ENCODE data around the gene SNTN. TPM values are rescaled to one million over a fixed set of nuclear protein-coding genes. Genes with fewer than 3 reads are reported as not detected.

SNTN gene
- polyA plus RNA-seq, 1 donor (not counting 4 experiments of a cell fraction or from before 2014, with no cell fraction given): not detected

DNA sequence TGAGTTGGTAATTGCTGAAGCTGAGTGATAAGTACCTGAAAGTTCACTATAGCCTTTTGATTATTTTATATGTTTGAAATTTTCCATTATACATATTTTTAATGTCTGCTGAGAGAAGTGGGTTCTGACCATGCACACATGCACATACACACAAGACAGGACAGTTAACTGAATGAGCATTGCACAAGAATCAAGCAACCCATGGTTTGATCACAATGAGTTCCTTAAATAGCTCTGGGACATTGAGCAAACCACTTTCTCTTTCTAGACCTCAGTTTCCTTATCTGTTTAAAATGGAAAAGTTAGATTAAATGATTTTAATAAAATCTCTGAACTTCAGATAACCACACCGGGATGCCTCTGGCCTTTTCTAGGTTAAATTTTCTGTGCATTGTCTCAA lies 26.7 kb downstream of the SNTN start:
- Histone ChIP-seq H2AFZ (ENCODE audit: control insufficient read depth, low read length) (no peak overlapping the region), H3K9ac (ENCODE audit: control insufficient read depth, extremely low read depth, insufficient read depth, low read length) (no peak overlapping the region), H3K9me3 (ENCODE audit: control insufficient read depth, low read depth, low read length) (no peaks in the 10 kb centered on the region), H3K4me2 (ENCODE audit: control insufficient read depth, extremely low read depth, insufficient read depth, low read depth, low read length) (no peak overlapping the region), H3K79me2 (ENCODE audit: control insufficient read depth, insufficient read depth, low read length) (no peaks in the 10 kb centered on the region), H3K4me3 (ENCODE audit: control insufficient read depth in 2 of 3, extremely low read depth in 1 of 3, insufficient read depth in 2 of 3, low read depth in 1 of 3, low read length in 3 of 3) (no peak overlapping the region), H3K4me1 (ENCODE audit: control insufficient read depth, extremely low read depth, insufficient read depth, low read length) (no peaks in the 10 kb centered on the region), H3K9me1 (ENCODE audit: control insufficient read depth, extremely low read depth, insufficient read depth, low read length) (no peaks in the 10 kb centered on the region), H3K36me3 (ENCODE audit: control insufficient read depth in 2 of 2, extremely low read depth in 1 of 2, insufficient read depth in 2 of 2, low read length in 2 of 2) (no peaks in the 10 kb centered on the region), H4K20me1 (ENCODE audit: control insufficient read depth, extremely low read depth, insufficient read depth, low read length) (no peaks in the 10 kb centered on the region), H3K27ac (ENCODE audit: control insufficient read depth, insufficient read depth, low read length) (no peak overlapping the region), H3K27me3 (ENCODE audit: control insufficient read depth, extremely low read depth, insufficient read depth, low read length) (no peaks in the 10 kb centered on the region)
- DNase-seq (ENCODE audit: low read depth, low spot score): no peak
- dilution Hi-C loops (cut with MboI; ENCODE audit: extremely low pct_ligation_motif_present, low sequenced_read_pairs): no loop called here
- FAIRE-seq: no peak
- TF ChIP-seq, protein P1, sequence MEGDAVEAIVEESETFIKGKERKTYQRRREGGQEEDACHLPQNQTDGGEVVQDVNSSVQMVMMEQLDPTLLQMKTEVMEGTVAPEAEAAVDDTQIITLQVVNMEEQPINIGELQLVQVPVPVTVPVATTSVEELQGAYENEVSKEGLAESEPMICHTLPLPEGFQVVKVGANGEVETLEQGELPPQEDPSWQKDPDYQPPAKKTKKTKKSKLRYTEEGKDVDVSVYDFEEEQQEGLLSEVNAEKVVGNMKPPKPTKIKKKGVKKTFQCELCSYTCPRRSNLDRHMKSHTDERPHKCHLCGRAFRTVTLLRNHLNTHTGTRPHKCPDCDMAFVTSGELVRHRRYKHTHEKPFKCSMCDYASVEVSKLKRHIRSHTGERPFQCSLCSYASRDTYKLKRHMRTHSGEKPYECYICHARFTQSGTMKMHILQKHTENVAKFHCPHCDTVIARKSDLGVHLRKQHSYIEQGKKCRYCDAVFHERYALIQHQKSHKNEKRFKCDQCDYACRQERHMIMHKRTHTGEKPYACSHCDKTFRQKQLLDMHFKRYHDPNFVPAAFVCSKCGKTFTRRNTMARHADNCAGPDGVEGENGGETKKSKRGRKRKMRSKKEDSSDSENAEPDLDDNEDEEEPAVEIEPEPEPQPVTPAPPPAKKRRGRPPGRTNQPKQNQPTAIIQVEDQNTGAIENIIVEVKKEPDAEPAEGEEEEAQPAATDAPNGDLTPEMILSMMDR (optimal IDR thresholded peaks at IDR 0.05 in 1 of 3, IDR thresholded peaks at IDR 0.05 in 1 of 3, conservative IDR thresholded peaks at IDR 0.05 in 1 of 3; ENCODE audit: extremely low read depth in 1 of 3, insufficient read depth in 2 of 3, low read length in 3 of 3): no peak
- no peak for TF ChIP-seq EZH2 (IDR thresholded peaks at IDR 0.05; ENCODE audit: low read length)

DNA sequence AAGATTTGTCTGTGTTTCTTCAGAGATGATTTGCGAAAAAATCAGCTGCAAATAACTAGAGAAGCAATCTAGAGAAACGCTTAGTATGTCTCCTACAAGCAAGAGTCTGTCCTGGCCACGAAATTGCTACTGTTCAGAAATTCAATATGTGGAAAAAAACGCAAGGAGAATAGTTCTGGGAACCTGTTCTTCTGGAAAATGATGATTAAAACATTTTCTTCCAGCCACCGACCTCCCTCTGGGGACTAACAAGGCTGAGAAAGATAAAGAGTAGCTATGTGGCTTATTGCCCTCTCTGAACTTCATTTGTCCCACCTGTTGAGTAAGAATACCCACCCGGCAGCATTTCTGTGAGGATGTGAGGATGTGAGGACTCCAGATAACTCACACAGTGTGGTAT lies 31.6 kb downstream of the SNTN start:
- H3K4me1 ChIP-seq (ENCODE audit: control insufficient read depth, extremely low read depth, insufficient read depth, low read length): no peaks in the 10 kb centered on the region
- no peaks in the 10 kb centered on the region for H3K79me2 ChIP-seq (ENCODE audit: control insufficient read depth, insufficient read depth, low read length)
- H3K27ac ChIP-seq (ENCODE audit: control insufficient read depth, insufficient read depth, low read length): no peak overlapping the region
- H3K9me3 ChIP-seq (ENCODE audit: control insufficient read depth, low read depth, low read length): no peaks in the 10 kb centered on the region
- no peak for TF ChIP-seq EZH2 (IDR thresholded peaks at IDR 0.05; ENCODE audit: low read length)
- TF ChIP-seq, protein P1 (optimal IDR thresholded peaks at IDR 0.05 in 1 of 3, IDR thresholded peaks at IDR 0.05 in 1 of 3, conservative IDR thresholded peaks at IDR 0.05 in 1 of 3; ENCODE audit: extremely low read depth in 1 of 3, insufficient read depth in 2 of 3, low read length in 3 of 3): no peak
- no peak overlapping the region for H3K4me3 ChIP-seq (ENCODE audit: control insufficient read depth in 2 of 3, extremely low read depth in 1 of 3, insufficient read depth in 2 of 3, low read depth in 1 of 3, low read length in 3 of 3)
- H3K4me2 ChIP-seq (ENCODE audit: control insufficient read depth, extremely low read depth, insufficient read depth, low read depth, low read length): no peak overlapping the region
- no peak for DNase-seq (ENCODE audit: low read depth, low spot score)
- no peaks in the 10 kb centered on the region for H3K36me3 ChIP-seq (ENCODE audit: control insufficient read depth in 2 of 2, extremely low read depth in 1 of 2, insufficient read depth in 2 of 2, low read length in 2 of 2)
- H2AFZ ChIP-seq (ENCODE audit: control insufficient read depth, low read length): no peak overlapping the region
- no peak overlapping the region for H3K9ac ChIP-seq (ENCODE audit: control insufficient read depth, extremely low read depth, insufficient read depth, low read length)
- dilution Hi-C loops (cut with MboI; ENCODE audit: extremely low pct_ligation_motif_present, low sequenced_read_pairs): no loop called here
- no peak for FAIRE-seq
- H3K27me3 ChIP-seq (ENCODE audit: control insufficient read depth, extremely low read depth, insufficient read depth, low read length): no peaks in the 10 kb centered on the region
- no peaks in the 10 kb centered on the region for H3K9me1 ChIP-seq (ENCODE audit: control insufficient read depth, extremely low read depth, insufficient read depth, low read length)
- no peaks in the 10 kb centered on the region for H4K20me1 ChIP-seq (ENCODE audit: control insufficient read depth, extremely low read depth, insufficient read depth, low read length)

Data from keratinocyte (primary cell).